Psoas muscle (tissue), 8 donors: Measurements from ENCODE around the gene PIGV. TPM values are rescaled to one million over a fixed set of nuclear protein-coding genes. Genes with fewer than 3 reads are reported as not detected.

Experiments
- ATAC-seq, 4 donors: fragments of 200-7000 bp; cut with Tn5 transposase; one replicate each; pipeline ENCODE4 v1.9.1; 2020; ENCODE audit warnings: moderate library complexity in 3 of 4, mild to moderate bottlenecking in 2 of 4
- DNase-seq, 2 donors: peaks; one replicate each; pipeline ENCODE4 v3.0.0-alpha.2; 2020
- H3K27ac ChIP-seq: fragments of 200-600 bp; one replicate; pipeline ENCODE4 v1.8.0; 2022
- H3K27me3 ChIP-seq, 3 donors: fragments of 200-600 bp in 1 of 3; one replicate each; pipeline versions ENCODE4 v1.6.1 to v1.8.0; 2013 to 2022; ENCODE audit warnings: low read length in 2 of 3, mild to moderate bottlenecking in 2 of 3, moderate library complexity in 1 of 3; ENCODE audit not compliant: insufficient read depth in 3 of 3
- H3K36me3 ChIP-seq, 2 donors: fragments of 200-600 bp in 1 of 2; one replicate each; pipeline versions ENCODE4 v1.6.1 to v1.8.0; 2013 to 2022; ENCODE audit warnings: low read depth in 1 of 2, mild to moderate bottlenecking in 1 of 2, moderate library complexity in 1 of 2; ENCODE audit not compliant: insufficient read depth in 1 of 2
- H3K4me1 ChIP-seq: fragments of 200-600 bp; one replicate; pipeline ENCODE4 v1.8.0; 2022
- H3K4me3 ChIP-seq: fragments of 200-600 bp; one replicate; pipeline ENCODE4 v1.8.0; 2022; ENCODE audit warnings: mild to moderate bottlenecking
- H3K9me3 ChIP-seq: fragments of 200-600 bp; one replicate; pipeline ENCODE4 v1.8.0; 2022
- WGBS, 3 donors: extraction: QIAGEN DNeasy Blood & Tissue Kit; methylation state at CpG; one replicate each; pipeline versions ENCODE4 v1.1.6 to v1.1.7; 2013; 5-methylcytosine and 5-hydroxymethylcytosine counted together
- intact Hi-C, 2 donors: fragments of 100-400 bp; cut with DNase I; formaldehyde crosslinking; loops; one replicate each; pipeline versions ENCODE4 v1.11.0 to v1.14.2; 2022
- polyA plus RNA-seq, 3 donors: library from polyadenylated mRNA; stranded (reverse); fragments of 200-250 nt; gene quantifications; one replicate each; pipeline ENCODE4 v1.2.3, GENCODE V29; 2013
- total RNA-seq, 4 donors: library from RNA; stranded (reverse); fragmentation: NEBNext Ultra II Directional in 2 of 4; extraction: Animal tissue kit (Norgen Biotek cat#: 25700) in 2 of 4; gene quantifications; one replicate each; pipeline versions ENCODE4 v1.2.1 to v1.2.4, GENCODE V29; 2021 to 2023
- TF ChIP-seq, protein P1 (sequence below): fragments of 200-600 bp; IDR thresholded peaks from one replicate; pipeline ENCODE4 v1.8.0; 2022; ENCODE audit warnings: antibody characterized with exemption
- donor health status: healthy with polysubstance abuse.
- donor health status: DM: no; HTN: no; CAD: no; lungs with moderate emphysema.
- donor health status: Bipolar disorder and iron deficiency.
- donor health status: healthy.
- donor health status: DM: yes; HTN: yes; CAD: no.
- donor health status: DM: no; HTN: no; CAD: no.
- donor health status: DM: no; HTN: no; CAD: no.
- donor health status: DM: yes; HTN: yes; CAD: no.

Gene PIGV
- total and polyA plus RNA-seq, 7 donors: 2.5 to 7.4 (median 5.1) TPM

DNA sequence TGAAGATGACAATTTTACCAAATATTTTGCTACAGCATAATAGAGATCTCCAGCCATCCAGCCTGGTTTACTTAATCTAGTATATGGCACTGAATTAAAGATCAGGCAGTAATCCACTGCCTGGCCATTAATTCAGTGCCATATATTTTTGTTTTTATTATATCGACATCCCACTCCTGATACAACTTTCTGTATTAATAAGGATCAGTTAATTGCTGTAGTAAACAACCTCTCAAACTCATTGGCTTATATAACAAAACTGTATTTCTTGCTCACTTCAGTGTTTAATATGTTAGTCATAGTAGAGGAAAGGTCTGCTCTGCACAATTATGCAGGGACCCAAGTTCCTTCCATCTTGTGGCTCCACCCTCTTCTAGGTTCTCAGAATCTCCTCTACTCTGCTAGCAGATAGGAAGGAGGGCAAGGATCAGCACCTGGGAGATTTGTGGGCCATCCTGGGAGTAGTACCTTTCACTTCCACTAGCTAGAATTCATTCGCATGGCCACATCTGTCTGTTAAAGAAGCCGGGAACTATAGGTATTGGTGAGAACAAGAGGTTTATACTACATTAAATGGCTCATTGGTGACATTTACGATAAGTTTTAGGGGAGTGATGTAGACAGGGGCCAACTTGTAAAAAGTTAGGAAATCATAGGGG, 35.1 kb downstream of the PIGV start:
- Histone ChIP-seq H3K27ac (no peak overlapping the region), H3K4me3 (no peak overlapping the region), H3K36me3 (no peaks in the 10 kb centered on the region), H3K27me3 (no peaks in the 10 kb centered on the region), H3K4me1 (peaks cover 5% of the 10 kb centered on the region), H3K9me3 (no peaks in the 10 kb centered on the region)
- intact Hi-C loops: no loop called here
- ATAC-seq (no peak), DNase-seq (no peak)
- WGBS, 3 donors: 93 to 96% (median 94%) methylated on average over 4 of the region's 4 CpGs
- TF ChIP-seq, protein P1, sequence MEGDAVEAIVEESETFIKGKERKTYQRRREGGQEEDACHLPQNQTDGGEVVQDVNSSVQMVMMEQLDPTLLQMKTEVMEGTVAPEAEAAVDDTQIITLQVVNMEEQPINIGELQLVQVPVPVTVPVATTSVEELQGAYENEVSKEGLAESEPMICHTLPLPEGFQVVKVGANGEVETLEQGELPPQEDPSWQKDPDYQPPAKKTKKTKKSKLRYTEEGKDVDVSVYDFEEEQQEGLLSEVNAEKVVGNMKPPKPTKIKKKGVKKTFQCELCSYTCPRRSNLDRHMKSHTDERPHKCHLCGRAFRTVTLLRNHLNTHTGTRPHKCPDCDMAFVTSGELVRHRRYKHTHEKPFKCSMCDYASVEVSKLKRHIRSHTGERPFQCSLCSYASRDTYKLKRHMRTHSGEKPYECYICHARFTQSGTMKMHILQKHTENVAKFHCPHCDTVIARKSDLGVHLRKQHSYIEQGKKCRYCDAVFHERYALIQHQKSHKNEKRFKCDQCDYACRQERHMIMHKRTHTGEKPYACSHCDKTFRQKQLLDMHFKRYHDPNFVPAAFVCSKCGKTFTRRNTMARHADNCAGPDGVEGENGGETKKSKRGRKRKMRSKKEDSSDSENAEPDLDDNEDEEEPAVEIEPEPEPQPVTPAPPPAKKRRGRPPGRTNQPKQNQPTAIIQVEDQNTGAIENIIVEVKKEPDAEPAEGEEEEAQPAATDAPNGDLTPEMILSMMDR: no peak

DNA sequence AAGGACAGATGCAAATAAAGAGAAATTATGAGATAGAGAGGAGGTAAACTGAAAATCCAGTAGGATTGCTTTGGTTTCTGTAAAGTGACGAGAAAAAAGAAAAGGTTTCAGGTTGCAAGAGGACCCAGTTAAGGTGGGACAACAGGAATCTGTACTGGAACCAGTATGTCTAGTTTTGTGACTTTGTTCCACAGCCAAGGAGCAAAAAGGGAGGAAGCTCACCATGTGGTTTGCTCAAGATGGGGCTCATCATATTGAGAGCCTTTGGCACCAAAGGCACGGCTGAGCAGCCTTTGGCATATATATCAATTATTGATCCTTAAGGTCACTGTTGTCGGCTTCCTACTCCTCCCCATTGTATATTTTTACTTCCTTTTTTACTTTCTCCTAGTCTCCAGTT, 37.0 kb downstream of the PIGV start:
- WGBS, 3 donors: 92 to 94% (median 94%) methylated on average over 3 of the region's 3 CpGs
- H3K4me1 ChIP-seq: peaks cover 18% of the 10 kb centered on the region
- TF ChIP-seq, protein P1: no peak
- H3K9me3 ChIP-seq: no peaks in the 10 kb centered on the region
- no peaks in the 10 kb centered on the region for H3K27me3 ChIP-seq
- no peak for DNase-seq
- H3K27ac ChIP-seq: no peak overlapping the region
- ATAC-seq: no peak
- peaks cover 0 to 6% of the 10 kb centered on the region in 2 donors for H3K36me3 ChIP-seq
- no peak overlapping the region for H3K4me3 ChIP-seq
- intact Hi-C loops: no loop called here

DNA sequence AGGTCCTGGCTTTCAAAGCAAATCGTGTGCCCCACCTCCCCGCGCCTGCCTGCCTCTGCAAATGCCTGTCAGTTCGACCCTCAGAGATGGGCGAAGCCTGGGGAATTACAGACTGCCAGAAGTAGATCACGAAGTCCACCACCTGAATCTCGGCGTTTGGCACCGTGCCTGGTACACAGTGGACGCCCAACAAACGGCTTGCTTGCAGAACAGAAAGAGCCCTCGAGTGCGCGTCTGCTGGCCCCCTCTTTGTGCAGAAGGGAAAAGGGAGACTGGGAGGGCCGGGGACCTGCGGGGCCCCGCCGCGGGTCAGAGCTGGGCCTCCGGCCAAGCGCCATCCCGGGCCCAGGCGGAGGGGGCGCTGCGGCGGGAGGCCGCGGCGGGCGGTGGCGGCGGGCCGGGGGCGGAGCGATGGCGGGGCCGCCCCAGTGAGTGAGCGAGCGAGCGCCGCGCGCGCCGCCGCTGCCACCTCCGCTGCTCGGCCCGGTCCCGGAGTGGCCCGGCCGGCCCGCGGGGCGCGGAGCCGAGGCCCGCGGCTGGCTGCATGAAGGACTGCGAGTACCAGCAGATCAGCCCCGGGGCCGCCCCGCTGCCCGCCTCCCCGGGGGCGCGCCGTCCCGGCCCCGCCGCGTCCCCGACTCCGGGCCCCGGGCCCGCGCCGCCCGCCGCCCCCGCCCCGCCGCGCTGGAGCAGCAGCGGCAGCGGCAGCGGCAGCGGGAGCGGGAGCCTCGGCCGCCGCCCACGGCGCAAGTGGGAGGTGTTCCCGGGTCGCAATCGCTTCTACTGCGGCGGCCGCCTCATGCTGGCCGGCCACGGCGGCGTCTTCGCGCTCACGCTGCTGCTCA, 38.7 kb downstream of the PIGV start, which contains the start of gene ZDHHC18:
ZDHHC18 (plus strand) TSS at position 428 of the 845 bp plus-strand sequence; CDS start at position 545, 117 bp downstream.
- Histone ChIP-seq H3K36me3 (peaks cover 0 to 8% of the 10 kb centered on the region in 2 donors), H3K4me3 (peak within 1 kb of the TSS; percentile 80), H3K27me3 (no peaks in the 10 kb centered on the region), H3K9me3 (no peaks in the 10 kb centered on the region), H3K4me1 (peaks cover 18% of the 10 kb centered on the region), H3K27ac (peak within 1 kb of the TSS; percentile 71)
- WGBS, 3 donors: 1 to 2% (median 1%) methylated on average over 37 to 103 of the region's 107 CpGs
- DNase-seq (peak; percentile 79 to 85), ATAC-seq (peak; percentile 89 to 95 (median 92))
- TF ChIP-seq, protein P1: peak; percentile 59
- intact Hi-C loops: no loop called here

DNA sequence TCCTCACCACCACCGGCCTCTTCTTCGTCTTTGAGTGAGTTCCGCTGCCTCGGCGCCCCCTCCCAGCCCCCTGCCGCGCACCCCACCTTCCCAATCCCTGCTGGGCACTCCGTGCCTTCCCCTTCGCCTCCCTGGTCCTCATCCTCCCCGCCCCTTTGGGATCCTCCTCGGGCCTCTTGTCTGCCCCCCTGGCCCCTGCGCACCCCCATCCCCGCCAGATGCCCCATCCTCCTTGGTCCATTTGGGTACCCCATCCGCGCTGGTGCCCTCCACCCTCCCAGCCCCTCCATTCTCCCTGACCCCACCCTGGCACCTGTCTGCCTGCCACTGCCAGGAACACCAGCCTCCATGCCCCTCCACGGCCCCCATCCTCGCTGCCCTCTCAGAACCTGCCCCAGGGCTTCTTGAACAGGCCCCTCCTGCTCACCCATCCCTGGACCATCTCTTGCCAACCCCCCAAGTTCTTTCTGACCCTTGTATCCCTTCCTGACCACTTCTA, 39.4 kb downstream of the PIGV start:
- no peaks in the 10 kb centered on the region for H3K27me3 ChIP-seq
- intact Hi-C loops: no loop called here
- peaks cover 18% of the 10 kb centered on the region for H3K4me1 ChIP-seq
- peak overlapping the region; percentile 80 for H3K4me3 ChIP-seq
- TF ChIP-seq, protein P1: no peak
- 2 to 8% (median 4%) methylated on average over 7 to 17 of the region's 17 CpGs for WGBS, 3 donors
- peak overlapping the region; percentile 71 for H3K27ac ChIP-seq
- peaks cover 0 to 12% of the 10 kb centered on the region in 2 donors for H3K36me3 ChIP-seq
- no peak for DNase-seq
- ATAC-seq: no peak
- no peaks in the 10 kb centered on the region for H3K9me3 ChIP-seq
